ENCODE data around the gene UTF1.
A peak's percentile ranks its signal among the peaks of the same experiment; 100 is the strongest.
"Not testable (repeated sequence)": the region's sequence is repeated elsewhere in the genome, so short reads cannot be mapped to it uniquely, and the experiment has no call there.

Gene UTF1

DNA sequence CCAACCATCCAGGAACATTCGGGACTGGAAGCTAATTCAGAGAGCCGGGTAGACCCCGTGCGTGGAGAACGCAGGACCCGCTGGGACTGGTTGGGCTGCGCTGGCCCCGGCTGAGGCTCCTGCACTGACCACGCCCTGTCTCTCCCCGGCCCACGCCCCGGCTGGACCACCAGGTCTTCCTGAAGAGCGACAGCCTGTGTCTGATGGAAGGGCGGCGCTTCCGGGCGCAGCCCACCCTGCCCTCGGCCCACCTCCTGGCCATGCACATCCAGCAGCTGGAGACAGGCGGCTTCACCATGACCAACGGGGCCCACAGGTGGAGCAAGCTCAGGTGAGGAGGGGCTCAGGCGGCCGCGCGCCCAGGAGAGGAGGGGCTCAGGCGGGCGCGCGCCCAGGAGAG lies 10.2 kb upstream of the UTF1 start:
- Histone ChIP-seq H3K9me3 (no peaks in the 10 kb centered on the region), H3K27me3 (ENCODE audit: low read depth) (0 out of 2 replicates have a peak, but pooled peaks cover 4% of the 10 kb centered on the region), H3K36me3 (replicated peaks) (no peaks in the 10 kb centered on the region), H3K4me1 (no peaks in the 10 kb centered on the region), H3K4me3 (no peak overlapping the region)
- no peak for DNase-seq (ENCODE audit: low spot score in 2 of 2)
- in situ Hi-C loops (cut with MboI; ENCODE audit: low sequenced_read_pairs), result no loop called here

DNA sequence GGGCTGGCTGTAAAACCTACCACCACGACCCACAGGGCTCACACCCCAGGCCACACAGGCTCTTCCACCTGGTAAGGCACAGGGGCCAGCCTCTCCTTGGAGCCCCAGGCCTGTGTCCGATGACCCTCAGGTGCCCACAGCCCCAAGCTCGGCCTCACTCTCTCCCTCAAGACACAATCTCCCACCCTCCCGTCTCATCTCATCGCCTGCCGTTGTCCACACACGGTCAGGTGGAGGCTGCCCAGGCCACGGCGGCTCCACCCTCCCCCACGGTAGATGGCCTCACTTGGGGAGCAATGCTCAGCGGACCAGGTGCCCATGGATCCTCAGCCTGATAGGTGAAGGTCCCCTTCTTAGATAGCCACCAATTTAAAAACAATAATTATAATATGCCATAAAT lies 8.7 kb upstream of the UTF1 start:
- Histone ChIP-seq H3K9me3 (no peaks in the 10 kb centered on the region), H3K4me1 (no peaks in the 10 kb centered on the region), H3K27me3 (ENCODE audit: low read depth) (0 out of 2 replicates have a peak, but pooled peaks cover 4% of the 10 kb centered on the region), H3K36me3 (replicated peaks) (no peaks in the 10 kb centered on the region), H3K4me3 (no peak overlapping the region)
- in situ Hi-C loops (cut with MboI; ENCODE audit: low sequenced_read_pairs), result no loop called here
- DNase-seq (ENCODE audit: low spot score in 2 of 2), result no peak

- H3K36me3 ChIP-seq (replicated peaks); in situ Hi-C loops (cut with MboI; ENCODE audit: low sequenced_read_pairs); H3K27me3 ChIP-seq (ENCODE audit: low read depth); H3K4me3 ChIP-seq; H3K9me3 ChIP-seq; DNase-seq (ENCODE audit: low spot score in 2 of 2); H3K4me1 ChIP-seq: not testable (repeated sequence)
These were observed 8.3 kb upstream of the UTF1 start for GRCh38 chr10:133221756-133222155.

DNA sequence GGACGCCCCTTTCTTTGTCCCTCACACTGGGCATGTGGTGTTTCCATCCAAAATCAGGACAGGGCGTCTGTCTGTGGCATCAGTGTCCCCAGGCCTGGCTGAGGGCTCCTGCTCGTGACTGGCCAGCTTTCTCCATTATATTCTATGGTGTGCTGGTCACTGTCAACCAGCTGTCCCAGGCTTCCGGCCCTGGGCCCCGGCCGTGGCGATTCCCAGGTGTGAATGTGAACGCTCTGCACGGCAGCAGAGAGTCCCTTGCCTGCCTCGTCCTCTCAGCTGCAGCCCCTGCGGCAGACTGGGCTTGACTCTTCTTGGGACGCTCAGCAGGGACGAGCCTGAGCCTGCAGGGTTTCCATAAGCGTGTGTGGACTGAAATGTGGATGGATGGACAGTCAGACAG lies 5.9 kb upstream of the UTF1 start:
- Histone ChIP-seq H3K4me3 (no peak overlapping the region), H3K27me3 (ENCODE audit: low read depth) (peaks cover 8% of the 10 kb centered on the region), H3K4me1 (no peaks in the 10 kb centered on the region), H3K36me3 (replicated peaks) (no peaks in the 10 kb centered on the region), H3K9me3 (no peaks in the 10 kb centered on the region)
- in situ Hi-C loops (cut with MboI; ENCODE audit: low sequenced_read_pairs), result no loop called here
- DNase-seq (ENCODE audit: low spot score in 2 of 2), result no peak

DNA sequence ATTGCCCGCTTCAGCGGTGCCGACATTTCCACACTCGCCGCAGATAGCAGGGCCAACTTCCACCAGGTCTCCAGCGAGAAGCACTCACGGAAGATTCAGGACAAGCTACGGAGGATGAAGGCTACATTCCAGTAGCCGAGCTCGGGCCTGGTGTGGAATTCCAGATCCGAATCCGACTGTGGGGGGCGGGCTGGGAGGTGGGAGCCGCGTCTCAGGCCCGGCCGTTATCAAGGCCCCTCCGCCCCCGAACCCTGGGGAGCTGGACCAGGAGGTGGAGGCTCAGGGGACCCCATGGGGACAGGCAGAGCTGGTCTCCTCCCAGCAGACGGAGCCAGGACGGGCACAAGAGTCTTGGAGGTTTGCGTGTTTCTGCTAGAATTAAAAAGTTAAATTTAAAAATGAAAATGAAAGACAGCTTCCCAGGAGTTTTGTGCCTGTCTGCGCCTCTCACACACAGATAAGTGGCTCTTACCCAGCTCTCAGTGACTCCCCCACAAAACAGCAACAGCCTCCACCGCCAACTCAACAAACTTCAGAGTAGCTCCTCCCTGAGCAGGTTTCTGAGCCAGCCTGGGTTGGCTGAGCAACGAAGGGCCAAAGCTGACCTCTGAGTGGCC lies 5.2 kb upstream of the UTF1 start:
- in situ Hi-C loops (cut with MboI; ENCODE audit: low sequenced_read_pairs), result no loop called here
- Histone ChIP-seq H3K4me1 (no peaks in the 10 kb centered on the region), H3K27me3 (ENCODE audit: low read depth) (peaks cover 12% of the 10 kb centered on the region), H3K4me3 (no peak overlapping the region), H3K36me3 (replicated peaks) (no peaks in the 10 kb centered on the region), H3K9me3 (no peaks in the 10 kb centered on the region)
- no peak for DNase-seq (ENCODE audit: low spot score in 2 of 2)

DNA sequence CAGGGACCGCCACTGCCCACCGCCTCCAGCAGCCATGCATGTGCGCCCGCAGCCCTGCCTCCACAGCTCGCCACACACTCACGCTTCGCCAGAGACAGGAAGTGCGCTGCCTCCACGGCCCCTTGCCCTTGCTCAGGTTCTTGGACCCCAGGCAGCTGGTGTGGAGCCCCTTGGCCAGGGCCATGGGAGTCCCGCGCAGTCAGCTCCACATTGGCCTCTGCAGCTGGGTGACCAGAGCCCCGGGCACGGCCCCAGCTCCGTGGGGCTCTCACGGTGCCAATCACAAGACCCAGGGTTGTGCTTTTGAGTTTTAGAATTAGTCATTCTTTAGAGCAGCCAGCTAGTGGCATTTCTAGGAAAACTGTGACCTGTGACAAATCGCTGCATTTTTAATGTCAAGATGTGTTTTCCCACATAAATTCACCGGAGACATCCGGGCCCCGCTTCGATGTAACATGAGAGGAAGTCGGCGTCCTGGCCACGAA lies 4.3 kb upstream of the UTF1 start:
- DNase-seq (ENCODE audit: low spot score in 2 of 2), result no peak
- Histone ChIP-seq H3K9me3 (no peaks in the 10 kb centered on the region), H3K36me3 (replicated peaks) (no peaks in the 10 kb centered on the region), H3K4me1 (no peaks in the 10 kb centered on the region), H3K4me3 (no peak overlapping the region), H3K27me3 (ENCODE audit: low read depth) (peaks cover 12% of the 10 kb centered on the region)
- in situ Hi-C loops (cut with MboI; ENCODE audit: low sequenced_read_pairs), result no loop called here

- Histone ChIP-seq H3K27me3 (ENCODE audit: low read depth) (peaks cover 12% of the 10 kb centered on the region), H3K4me3 (no peak overlapping the region), H3K36me3 (replicated peaks) (no peaks in the 10 kb centered on the region), H3K9me3 (no peaks in the 10 kb centered on the region), H3K4me1 (no peaks in the 10 kb centered on the region)
- in situ Hi-C loops (cut with MboI; ENCODE audit: low sequenced_read_pairs), result no loop called here
- DNase-seq (ENCODE audit: low spot score in 2 of 2), result no peak
These were observed 3.7 kb upstream of the UTF1 start for GRCh38 chr10:133226251-133226808.

- no peaks in the 10 kb centered on the region for H3K36me3 ChIP-seq (replicated peaks)
- H3K9me3 ChIP-seq, result no peaks in the 10 kb centered on the region
- H3K4me3 ChIP-seq, result no peak overlapping the region
- peaks cover 12% of the 10 kb centered on the region for H3K27me3 ChIP-seq (ENCODE audit: low read depth)
- H3K4me1 ChIP-seq, result no peaks in the 10 kb centered on the region; the same call in 1 of the 2 replicates
- no peak for DNase-seq (ENCODE audit: low spot score in 2 of 2)
- in situ Hi-C loops (cut with MboI; ENCODE audit: low sequenced_read_pairs), result no loop called here
These were observed 2.8 kb upstream of the UTF1 start for GRCh38 chr10:133227256-133227655.

DNA sequence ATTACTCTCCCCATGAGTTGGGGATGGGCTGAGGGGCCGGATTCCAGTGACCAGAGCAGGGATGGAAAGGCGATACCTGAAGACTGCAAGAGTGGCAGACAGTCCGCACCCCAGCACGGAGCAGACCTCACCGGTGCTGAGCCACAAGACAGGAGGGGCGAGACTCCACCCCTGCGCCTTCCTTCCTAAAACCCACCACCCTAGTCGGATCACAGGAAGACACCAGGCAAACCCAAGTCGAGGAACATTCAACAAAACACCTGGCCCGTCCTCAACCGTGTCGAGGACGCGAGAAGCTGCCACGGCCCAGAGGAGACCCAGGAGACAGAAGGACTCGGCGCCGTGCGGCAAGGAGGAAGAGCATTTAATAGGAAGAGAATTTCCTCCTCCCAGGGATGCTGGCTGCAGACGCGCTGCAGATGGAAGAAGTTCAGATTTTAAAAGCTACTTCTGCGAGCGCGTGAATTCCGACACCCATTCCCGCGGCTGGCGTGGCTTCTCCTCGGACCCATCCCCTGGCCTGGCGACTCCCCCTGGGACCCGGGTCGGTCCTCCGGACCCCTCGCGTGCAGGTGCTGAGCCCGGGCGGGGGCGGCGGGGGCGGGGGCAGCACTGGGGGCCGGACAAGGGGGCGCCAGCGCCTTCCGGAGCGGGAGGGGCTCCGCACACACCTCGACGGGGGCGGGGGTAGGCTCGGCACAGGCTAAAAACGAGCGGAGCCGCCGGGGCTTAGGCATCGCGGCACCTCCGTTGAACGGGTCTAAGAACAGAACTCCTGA lies 563 bp upstream of the UTF1 start:
- in situ Hi-C loops (cut with MboI; ENCODE audit: low sequenced_read_pairs), result no loop called here
- Histone ChIP-seq H3K27me3 (ENCODE audit: low read depth) (peaks cover 12% of the 10 kb centered on the region), H3K9me3 (no peaks in the 10 kb centered on the region), H3K4me3 (peak overlapping the region; percentile 16), H3K36me3 (replicated peaks) (no peaks in the 10 kb centered on the region), H3K4me1 (no peaks in the 10 kb centered on the region; the same call in 1 of the 2 replicates)
- DNase-seq (ENCODE audit: low spot score in 2 of 2), result no peak

GRCh38 chr10:133230387-133231195 lies 574 bp downstream of the UTF1 start:
- peak; percentile 12 to 70 for DNase-seq (ENCODE audit: low spot score in 2 of 2)

DNA sequence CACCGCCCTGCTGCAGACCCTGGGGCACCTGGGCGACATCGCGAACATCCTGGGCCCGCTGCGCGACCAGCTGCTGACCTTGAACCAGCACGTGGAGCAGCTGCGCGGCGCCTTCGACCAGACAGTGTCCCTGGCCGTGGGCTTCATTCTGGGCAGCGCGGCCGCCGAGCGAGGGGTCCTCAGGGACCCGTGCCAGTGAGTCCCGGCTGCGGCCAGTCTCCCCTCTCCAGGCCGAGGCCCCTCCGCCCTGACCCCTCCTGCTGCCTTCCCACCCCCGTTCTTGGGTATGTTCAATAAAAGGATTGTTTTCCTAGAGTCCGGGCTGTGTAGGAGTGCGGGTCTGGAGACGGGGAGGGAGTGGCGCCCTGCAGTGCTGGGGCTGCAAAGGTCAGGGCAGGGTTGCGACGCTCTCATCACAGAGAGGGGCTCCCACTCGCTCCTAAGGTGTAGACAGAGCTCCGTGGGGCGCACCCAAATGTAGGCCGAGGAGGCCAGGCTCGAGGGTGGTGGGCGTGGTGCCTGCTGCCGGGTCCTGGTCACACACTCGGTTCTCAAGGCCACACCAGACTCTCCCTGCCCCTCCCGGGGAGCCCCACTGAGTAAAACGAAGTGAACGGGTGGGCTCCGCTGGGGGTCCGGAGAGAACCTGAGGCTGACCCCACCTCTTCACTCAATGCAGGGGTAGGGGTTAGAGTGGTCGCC lies 1.4 kb downstream of the UTF1 start:
- Histone ChIP-seq H3K9me3 (no peaks in the 10 kb centered on the region), H3K36me3 (replicated peaks) (no peaks in the 10 kb centered on the region), H3K4me3 (peak overlapping the region; percentile 3; the same call in 1 of the 2 replicates), H3K4me1 (no peaks in the 10 kb centered on the region; the same call in 1 of the 2 replicates), H3K27me3 (ENCODE audit: low read depth) (peaks cover 12% of the 10 kb centered on the region)
- in situ Hi-C loops (cut with MboI; ENCODE audit: low sequenced_read_pairs), result no loop called here
- no peak for DNase-seq (ENCODE audit: low spot score in 2 of 2)

More at GRCh38 chr10:133230387-133231195, 574 bp downstream of the UTF1 start:
- Histone ChIP-seq H3K9me3 (no peaks in the 10 kb centered on the region), H3K4me3 (peak overlapping the region; percentile 16; the same call in 1 of the 2 replicates), H3K4me1 (no peaks in the 10 kb centered on the region; the same call in 1 of the 2 replicates), H3K27me3 (ENCODE audit: low read depth) (peaks cover 12% of the 10 kb centered on the region), H3K36me3 (replicated peaks) (no peaks in the 10 kb centered on the region)
- in situ Hi-C loops (cut with MboI; ENCODE audit: low sequenced_read_pairs), result no loop called here

DNA sequence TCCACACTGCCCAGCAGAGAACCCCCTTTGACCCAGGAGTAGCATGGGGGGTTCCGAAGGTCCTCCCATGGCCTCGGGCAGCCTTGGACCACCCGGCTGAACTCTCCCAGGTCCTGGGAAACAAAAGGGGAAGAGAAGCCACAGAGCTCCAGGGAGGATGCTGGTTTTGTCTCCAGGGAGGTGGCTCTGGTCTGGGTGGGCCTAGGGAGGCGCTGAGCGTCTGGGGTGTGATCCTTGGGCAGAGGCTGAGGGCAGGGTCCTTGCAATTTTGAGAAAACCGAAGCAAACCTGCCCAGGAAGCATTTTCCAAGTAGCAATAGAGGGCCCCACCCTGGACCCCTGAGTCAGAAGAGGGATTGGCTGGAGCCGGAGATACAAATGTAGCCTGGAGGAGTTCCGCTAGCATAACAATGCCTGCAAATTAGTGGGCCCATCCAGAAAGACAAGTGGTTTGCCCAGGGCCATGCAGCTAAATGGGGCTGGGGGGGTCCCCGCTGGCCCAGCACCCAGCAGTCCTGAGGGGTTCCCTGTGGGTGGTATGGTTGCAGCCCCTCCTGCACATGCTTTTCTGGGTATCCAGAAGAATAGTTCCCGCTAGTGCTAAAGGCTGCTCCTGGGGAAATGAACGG lies 2.0 kb downstream of the UTF1 start:
- peak in 1 of 2 experiments; percentile 40 for DNase-seq (ENCODE audit: low spot score in 2 of 2)
- in situ Hi-C loops (cut with MboI; ENCODE audit: low sequenced_read_pairs), result no loop called here
- Histone ChIP-seq H3K9me3 (no peaks in the 10 kb centered on the region), H3K36me3 (replicated peaks) (no peaks in the 10 kb centered on the region), H3K4me1 (no peaks in the 10 kb centered on the region; the same call in 1 of the 2 replicates), H3K27me3 (ENCODE audit: low read depth) (peaks cover 12% of the 10 kb centered on the region), H3K4me3 (no peak overlapping the region)

DNA sequence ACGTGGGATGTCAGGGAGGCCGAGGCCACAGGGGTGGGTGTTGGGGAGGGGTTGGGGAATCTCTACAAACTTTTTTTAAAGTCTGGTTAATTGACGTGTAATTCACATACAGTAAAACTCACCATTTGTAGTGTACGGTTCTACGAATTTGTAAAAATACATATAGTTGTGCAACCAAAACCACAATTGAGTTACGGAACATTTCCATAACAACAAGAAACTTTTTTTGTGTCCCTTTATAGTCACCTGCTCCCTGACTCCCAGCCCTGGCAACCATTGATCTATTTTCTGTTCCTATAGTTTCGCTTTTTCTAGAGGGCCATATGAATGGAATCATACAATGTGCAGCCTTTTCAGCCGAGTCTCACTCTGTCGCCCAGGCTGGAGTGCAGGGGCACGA lies 4.8 kb downstream of the UTF1 start:
- H3K36me3 ChIP-seq (replicated peaks); H3K4me3 ChIP-seq; DNase-seq (ENCODE audit: low spot score in 2 of 2); in situ Hi-C loops (cut with MboI; ENCODE audit: low sequenced_read_pairs); H3K9me3 ChIP-seq; H3K27me3 ChIP-seq (ENCODE audit: low read depth); H3K4me1 ChIP-seq: not testable (repeated sequence)
